GM10266 (cell line): Measurements from ENCODE around the gene POC1B.

Source experiments
- DNase-seq: peaks from one replicate; pipeline ENCODE4 v3.0.0; 2012; ENCODE audit errors: extremely low spot score
- CTCF ChIP-seq: IDR thresholded peaks from 2 replicates; pipeline ENCODE4 v1.5.1; 2012; ENCODE audit warnings: mild to moderate bottlenecking, low read depth; ENCODE audit not compliant: control insufficient read depth, insufficient read depth; ENCODE audit errors: missing control alignments

Gene POC1B

GRCh38 chr12:89514751-89515150 is 11.1 kb downstream of the POC1B start:
- TF ChIP-seq CTCF, result no peak
- peak; percentile 35 for DNase-seq

- DNase-seq, result no peak
- no peak for TF ChIP-seq CTCF
Observed at GRCh38 chr12:89513544-89513943, 12.3 kb downstream of the POC1B start.

GRCh38 chr12:89507015-89507824 is 18.6 kb downstream of the POC1B start:
- no peak for DNase-seq

GRCh38 chr12:89506050-89506449 is 19.8 kb downstream of the POC1B start:
- DNase-seq, result no peak

More at GRCh38 chr12:89507015-89507824, 18.6 kb downstream of the POC1B start:
- TF ChIP-seq CTCF, result no peak

GRCh38 chr12:89504560-89505346 is 21.1 kb downstream of the POC1B start:
- TF ChIP-seq CTCF, result no peak
- DNase-seq, result no peak

More at GRCh38 chr12:89506050-89506449, 19.8 kb downstream of the POC1B start:
- TF ChIP-seq CTCF, result no peak

- no peak for DNase-seq
- TF ChIP-seq CTCF, result no peak
Observed at GRCh38 chr12:89501793-89502192, 24.1 kb downstream of the POC1B start.

- no peak for TF ChIP-seq CTCF
- no peak for DNase-seq
Observed at GRCh38 chr12:89499857-89500256, 26.0 kb downstream of the POC1B start.
